AG04449 (cell line): ENCODE results near the gene KIF6.
A peak's percentile ranks its signal among the peaks of the same experiment; 100 is the strongest.

Experiments used
- CTCF ChIA-PET: fragments of 350-600 bp; formaldehyde crosslinking; extraction: SDS; loops from one replicate; lab custom pipeline; 2021; ENCODE audit warnings: antibody characterized with exemption; lab: Yijun Ruan, JAX
- POLR2A ChIA-PET: fragments of 400-600, 350-600 bp; formaldehyde crosslinking; extraction: SDS; loops from one replicate; lab custom pipeline; 2020; ENCODE audit warnings: antibody characterized with exemption, inconsistent platforms; lab: Yijun Ruan, JAX
- DNase-seq: peaks from one replicate; pipeline ENCODE4 v3.0.0-alpha.2; 2010; ENCODE audit warnings: low read depth, low spot score
- H3K4me3 ChIP-seq: 2 replicates; pipeline ENCODE4 v1.5.1; 2011; ENCODE audit warnings: low read depth, mild to moderate bottlenecking, control low read depth, low read length
- CTCF ChIP-seq: IDR thresholded peaks from one replicate; pipeline ENCODE4 v1.5.1; 2011; ENCODE audit warnings: mild to moderate bottlenecking, moderate library complexity, low read length, control low read depth, inconsistent platforms; ENCODE audit not compliant: insufficient read depth; ENCODE audit errors: missing control alignments

The KIF6 gene

GRCh38 chr6:39576556-39577303 lies 148.5 kb downstream of the KIF6 start:
- ChIA-PET POLR2A (no interaction called here), CTCF (no interaction called here)
- no peak for DNase-seq
- H3K4me3 ChIP-seq: no peak overlapping the region
- no peak for TF ChIP-seq CTCF

GRCh38 chr6:39574991-39575390 lies 150.2 kb downstream of the KIF6 start:
- CTCF ChIA-PET: no interaction called here
- H3K4me3 ChIP-seq: no peak overlapping the region
- no peak for TF ChIP-seq CTCF
- POLR2A ChIA-PET: no interaction called here
- no peak for DNase-seq

- TF ChIP-seq CTCF: no peak
- ChIA-PET CTCF (no interaction called here), POLR2A (no interaction called here)
- no peak for DNase-seq
- no peak overlapping the region for H3K4me3 ChIP-seq
Measured at GRCh38 chr6:39573541-39573940, 151.7 kb downstream of the KIF6 start.

GRCh38 chr6:39572661-39573340 lies 152.4 kb downstream of the KIF6 start:
- ChIA-PET CTCF (no interaction called here), POLR2A (no interaction called here)
- TF ChIP-seq CTCF: no peak
- DNase-seq: no peak
- H3K4me3 ChIP-seq: no peak overlapping the region

- DNase-seq: peak; percentile 16
- POLR2A ChIA-PET: interaction anchor here (0.7 kb wide), 1 partner anchor 44 kb away, joined by 3 read pairs; no protein-coding TSS in a partner anchor
- no peak overlapping the region for H3K4me3 ChIP-seq
- CTCF ChIA-PET: no interaction called here
- no peak for TF ChIP-seq CTCF
Measured at GRCh38 chr6:39568896-39569295, 156.3 kb downstream of the KIF6 start.

GRCh38 chr6:39567091-39567490 lies 158.1 kb downstream of the KIF6 start:
- TF ChIP-seq CTCF: no peak
- H3K4me3 ChIP-seq: no peak overlapping the region
- no peak for DNase-seq
- CTCF ChIA-PET: no interaction called here
- POLR2A ChIA-PET: no interaction called here
